ENCODE data around the gene NPDC1.

Gene NPDC1

DNA sequence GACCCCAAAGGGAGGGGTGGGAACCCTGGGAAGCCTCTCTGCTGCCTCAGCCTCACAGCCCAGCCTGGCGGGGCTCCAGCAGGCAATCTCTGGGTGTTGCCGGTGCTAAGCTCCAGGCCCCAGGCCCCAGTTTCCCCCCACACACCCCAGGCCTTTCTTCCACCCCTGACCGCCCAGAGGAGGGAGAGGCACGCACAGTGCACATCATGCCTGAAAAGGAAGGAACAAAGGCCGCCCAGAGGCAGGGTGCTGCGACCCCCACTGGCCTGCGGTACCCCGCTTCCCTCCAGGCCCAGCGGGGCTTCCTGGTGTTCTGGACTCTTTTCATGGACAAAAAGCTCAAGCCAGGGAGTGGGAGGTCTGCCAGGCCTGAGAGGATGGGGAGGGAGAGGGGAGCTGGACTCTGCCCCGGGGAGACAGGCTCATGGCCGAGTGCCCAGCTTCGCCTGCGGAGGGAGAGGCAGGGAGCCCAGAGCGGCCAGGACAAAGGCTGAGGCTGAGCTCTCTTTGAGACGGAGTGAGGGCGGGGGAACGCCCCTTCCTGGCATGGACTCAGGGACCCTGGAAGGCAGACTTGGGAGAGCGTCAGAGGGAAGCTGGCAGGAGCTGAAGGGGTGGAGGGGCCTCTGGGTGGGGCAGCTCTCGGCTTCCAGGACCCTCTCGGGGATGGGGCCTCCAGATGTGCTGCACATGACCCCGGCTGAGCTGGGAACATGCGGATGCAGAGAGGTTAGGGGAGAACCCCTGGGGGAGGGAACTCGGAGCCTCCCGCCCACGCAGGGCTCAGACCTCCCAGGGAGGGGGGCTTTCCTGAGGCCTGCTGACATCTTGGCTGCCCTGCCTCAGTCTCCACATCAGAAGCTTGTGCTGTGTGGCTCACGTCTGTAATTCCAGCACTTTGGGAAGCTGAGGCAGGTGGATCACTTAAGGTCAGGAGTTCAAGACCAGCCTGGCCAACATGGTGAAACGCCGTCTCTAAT lies 9.7 kb upstream of the NPDC1 start:
- DNase-seq (ENCODE audit: low read depth) = no peak

DNA sequence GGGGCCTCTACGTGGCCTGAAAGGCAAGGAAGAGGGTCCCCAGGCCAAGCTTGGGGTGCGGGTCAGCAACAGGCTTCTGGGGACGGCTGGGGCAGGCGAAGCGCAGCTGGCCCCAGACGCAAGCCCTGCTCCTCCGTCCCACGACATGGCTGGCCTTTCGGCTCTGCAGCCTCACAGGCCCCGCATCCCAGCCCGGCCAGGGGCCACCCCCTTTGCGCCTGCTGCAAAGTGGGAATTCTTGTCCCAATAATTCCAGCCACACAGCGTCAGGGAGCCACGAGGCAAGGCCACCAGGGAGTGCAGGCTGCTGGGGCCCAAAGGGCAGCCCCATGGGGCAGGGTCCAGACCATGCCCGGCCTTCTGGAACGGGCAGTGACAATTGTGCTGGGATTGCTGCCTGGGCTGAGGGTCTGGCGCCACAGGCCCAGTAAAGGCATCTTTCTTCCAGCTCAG lies 9.0 kb upstream of the NPDC1 start:
- DNase-seq (ENCODE audit: low read depth) = no peak

DNA sequence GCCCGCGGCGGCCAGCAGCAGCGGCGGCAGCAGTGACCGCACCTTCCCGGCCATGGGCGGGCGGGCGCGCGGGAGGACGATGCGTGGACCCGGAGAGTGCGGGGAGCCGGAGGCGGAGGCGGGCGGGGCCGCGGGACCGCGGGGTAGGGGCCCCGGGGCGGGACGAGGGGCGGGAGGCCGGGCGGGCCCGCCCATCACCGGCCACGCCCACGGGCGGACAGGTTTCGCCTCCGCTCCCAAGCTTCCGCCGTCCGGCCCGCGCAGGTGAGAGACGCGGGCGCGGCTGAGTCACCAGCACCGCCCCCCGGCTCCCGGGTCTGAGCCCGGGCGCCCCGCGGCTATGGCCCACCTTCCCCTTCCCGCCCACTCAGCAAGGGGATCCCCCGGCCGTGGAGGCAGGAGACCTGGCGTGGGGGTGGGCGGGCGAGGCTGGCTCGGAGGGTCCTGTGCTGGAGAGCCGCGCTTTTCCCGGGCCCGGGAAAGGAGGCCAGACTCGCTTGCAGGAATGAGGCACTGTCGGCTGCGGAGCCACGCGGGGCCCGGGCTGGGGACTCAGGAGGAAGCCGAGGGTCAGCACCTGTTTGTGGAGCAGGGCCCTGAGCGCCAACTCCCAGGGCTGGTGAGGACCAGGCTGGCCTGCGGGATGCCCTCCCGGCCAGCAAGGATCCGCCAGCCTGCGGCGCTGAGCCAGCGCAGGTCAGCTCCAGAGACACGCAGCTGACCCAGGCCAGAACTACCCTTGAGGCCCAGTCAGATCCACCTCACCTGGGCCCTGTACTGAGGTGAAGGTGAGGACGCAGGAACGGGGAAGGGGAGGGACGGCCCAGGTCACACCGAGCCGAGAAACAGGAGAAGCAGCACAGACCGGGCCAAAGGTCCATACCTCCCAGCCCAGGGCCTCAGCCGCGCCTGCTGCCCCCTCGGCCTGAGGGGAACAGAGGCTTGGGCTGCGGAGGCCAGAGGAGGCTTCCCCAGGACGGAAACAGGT lies 8.3 kb upstream of the NPDC1 start, which contains the start of gene ENTPD2:
Gene ENTPD2 (minus strand): TSS at position 118 of the 988 bp plus-strand sequence. CDS start 64 bp downstream, at position 54.
- DNase-seq (ENCODE audit: low read depth) = no peak

GRCh38 chr9:137052998-137053943 lies 7.3 kb upstream of the NPDC1 start:
- DNase-seq (ENCODE audit: low read depth) = no peak

- DNase-seq (ENCODE audit: low read depth) = no peak
Measured at GRCh38 chr9:137052293-137052692, 6.3 kb upstream of the NPDC1 start.

DNA sequence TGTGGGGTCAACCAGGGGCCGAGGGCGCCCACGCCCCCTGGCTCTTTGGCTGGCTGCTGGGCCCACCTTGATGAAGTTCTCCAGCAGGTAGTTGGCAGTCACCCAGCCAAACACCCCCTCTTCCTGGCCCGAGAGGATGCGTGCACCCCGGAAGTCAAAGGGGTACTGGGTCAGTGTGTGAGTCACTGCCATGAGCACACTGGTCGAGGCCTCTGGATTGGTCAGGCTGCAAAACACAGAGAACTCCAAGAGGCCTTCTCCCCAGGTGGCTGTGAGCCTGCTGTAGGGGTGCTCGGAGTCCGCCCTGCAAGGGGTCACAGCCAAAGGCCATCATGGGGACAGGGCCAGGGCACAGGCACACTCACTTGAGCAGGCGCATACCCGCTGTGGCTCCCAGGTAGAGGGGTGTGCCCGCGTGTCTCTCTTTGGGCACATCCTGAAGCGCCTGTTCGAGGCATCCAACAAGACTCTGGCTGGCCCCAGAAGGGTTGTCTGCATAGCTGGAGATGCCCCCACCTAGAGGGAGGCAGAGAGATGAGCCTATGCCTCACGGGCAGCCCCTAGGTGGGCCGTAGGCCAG lies 5.3 kb upstream of the NPDC1 start:
- DNase-seq (ENCODE audit: low read depth) = no peak

DNA sequence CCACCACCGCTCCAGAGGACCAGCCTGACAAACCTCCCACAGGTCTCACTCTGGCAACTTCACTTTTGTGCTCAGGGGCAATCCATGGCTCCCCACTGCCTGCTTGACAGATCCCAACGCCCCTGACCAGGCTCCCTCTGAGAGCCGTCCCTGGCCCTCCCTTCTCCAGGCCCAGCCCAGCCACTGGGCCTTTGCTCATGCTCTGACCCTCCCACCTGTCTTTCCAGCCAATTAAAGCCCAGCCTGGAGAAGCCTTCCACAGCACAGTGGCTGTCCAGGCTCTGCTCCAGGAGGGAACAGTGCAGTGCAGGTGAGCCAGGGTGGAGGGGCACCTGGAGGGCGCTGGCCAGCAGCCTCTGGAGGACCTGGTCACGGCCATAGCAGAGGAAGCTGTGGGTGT lies 4.6 kb upstream of the NPDC1 start:
- DNase-seq (ENCODE audit: low read depth) = peak; percentile 38

DNA sequence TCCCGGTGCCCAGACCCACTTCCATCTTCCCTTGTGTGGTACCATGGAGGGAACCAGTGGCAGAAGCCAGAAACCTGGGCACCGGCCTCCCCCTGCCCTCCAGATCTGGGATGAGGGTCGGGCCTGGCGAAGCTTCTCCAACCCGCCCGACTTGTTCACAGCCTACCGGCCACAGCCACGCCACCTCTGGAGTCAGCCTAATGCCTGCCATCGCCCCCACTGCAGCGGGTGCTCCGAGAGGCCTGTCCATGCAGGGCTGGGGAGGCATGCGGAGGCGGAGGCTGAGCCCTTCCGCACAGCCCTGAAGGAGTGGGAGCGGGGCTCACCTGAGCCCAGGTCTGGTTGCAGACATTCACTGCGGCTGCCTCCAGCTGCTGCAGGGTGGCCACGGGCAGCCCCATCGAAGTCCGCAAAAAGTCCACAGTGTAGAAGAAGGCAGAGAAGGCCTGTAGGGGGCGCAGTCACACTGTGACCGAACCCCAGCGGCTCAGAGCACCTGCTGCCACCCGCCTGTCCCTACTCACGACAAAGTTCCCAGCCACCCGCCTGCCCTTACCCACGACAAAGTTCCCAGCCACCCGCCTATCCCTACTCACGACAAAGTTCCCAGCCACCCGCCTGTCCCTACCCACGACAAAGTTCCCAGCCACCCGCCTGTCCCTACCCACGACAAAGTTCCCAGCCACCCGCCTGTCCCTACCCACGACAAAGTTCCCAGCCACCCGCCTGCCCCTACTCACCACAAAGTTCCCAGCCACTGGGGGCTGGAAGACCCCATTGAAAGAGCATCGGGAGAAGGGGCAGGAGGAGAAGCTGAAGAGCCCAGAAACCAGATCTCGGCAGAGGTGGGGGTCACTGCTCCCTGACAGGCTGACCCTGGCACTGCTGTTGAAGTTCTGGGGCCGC lies 3.8 kb upstream of the NPDC1 start:
- DNase-seq (ENCODE audit: low read depth) = peak; percentile 63

GRCh38 chr9:137048655-137049543 lies 2.9 kb upstream of the NPDC1 start:
- no peak for DNase-seq (ENCODE audit: low read depth)

DNA sequence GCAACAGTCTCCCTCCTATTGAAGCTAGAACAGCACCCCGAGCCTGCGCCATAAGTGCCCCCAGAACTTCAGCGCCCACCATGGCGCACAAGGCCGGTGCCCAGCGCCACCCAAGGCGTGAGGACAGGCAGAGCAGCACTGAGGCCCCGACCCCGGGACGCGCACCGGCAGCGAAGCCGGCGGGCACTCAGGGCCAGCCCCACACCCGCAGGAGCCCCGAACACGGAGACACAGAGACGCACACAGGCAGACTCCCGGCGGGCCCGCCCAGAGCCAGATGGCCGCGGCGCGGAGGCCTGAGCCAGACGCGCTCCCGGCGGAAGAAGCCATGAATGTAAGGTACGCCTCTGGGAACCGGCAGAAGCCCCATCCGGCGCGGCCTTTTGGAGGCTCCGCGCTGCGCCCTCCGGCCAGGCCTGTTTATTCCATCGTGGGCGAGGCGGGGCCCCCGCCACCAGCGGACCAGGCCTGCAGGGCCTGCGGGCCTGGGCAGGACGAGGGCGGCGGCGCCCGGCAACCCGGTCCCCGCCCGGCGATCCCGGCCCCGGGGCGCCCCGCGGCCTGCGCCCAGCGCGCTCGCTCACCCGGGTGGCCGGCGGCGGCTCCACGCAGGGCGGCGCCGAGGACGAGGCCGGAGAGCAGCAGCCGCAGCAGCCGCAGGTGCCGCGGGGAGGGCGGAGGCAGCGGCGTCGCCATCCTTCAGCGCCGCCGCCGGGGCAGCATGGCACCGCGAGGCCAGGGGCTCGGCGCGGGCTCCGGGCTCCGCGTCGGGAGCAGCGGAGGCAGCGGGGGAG lies 486 bp downstream of the NPDC1 start:
- DNase-seq (ENCODE audit: low read depth) = peak; percentile 72

- DNase-seq (ENCODE audit: low read depth) = no peak
Measured at GRCh38 chr9:137044502-137045177, 1.3 kb downstream of the NPDC1 start.

- DNase-seq (ENCODE audit: low read depth) = no peak
Measured at GRCh38 chr9:137044037-137044436, 1.9 kb downstream of the NPDC1 start.

GRCh38 chr9:137042751-137043727 lies 2.9 kb downstream of the NPDC1 start:
- no peak for DNase-seq (ENCODE audit: low read depth)

DNA sequence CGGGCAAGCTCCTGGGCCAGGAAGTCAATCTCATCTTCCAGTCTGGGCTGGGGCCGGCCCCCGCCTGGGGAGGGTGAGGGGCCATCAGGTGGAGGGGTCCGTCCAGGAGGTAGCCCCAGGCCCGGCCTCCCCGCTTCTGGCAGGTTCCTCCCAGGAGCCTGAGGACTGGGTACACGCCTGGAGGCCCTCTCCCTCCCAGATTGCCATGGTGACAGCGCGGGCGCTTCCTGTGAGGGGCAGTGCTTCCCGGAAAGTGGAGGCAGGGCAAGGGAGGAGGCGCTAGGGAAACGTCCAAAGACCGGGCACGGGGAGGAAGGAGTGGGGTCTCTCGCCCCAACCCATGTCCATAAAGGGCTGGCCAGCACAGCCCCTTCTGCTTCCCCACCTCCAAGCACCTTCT lies 4.9 kb downstream of the NPDC1 start:
- no peak for DNase-seq (ENCODE audit: low read depth)

GRCh38 chr9:137040568-137040967 lies 5.4 kb downstream of the NPDC1 start:
- no peak for DNase-seq (ENCODE audit: low read depth)

Measured in ELR (cell line).